Endodermal cell (in vitro differentiated cells): Measurements from ENCODE around the gene TCF4. TPM values are rescaled to one million over a fixed set of nuclear protein-coding genes. Genes with fewer than 3 reads are reported as not detected.

ENCODE experiments used
- DNase-seq: peaks from one replicate; pipeline ENCODE4 v3.0.0-alpha.2; 2017
- H3K27ac ChIP-seq: 2 replicates; pipeline ENCODE4 v1.5.1; 2013; ENCODE audit warnings: mild to moderate bottlenecking, low read depth, low read length, moderate library complexity
- H3K27me3 ChIP-seq: 2 replicates; pipeline ENCODE4 v1.6.1; 2013; ENCODE audit warnings: mild to moderate bottlenecking, low read length, moderate library complexity; ENCODE audit not compliant: insufficient read depth, control insufficient read depth, poor library complexity, severe bottlenecking
- H3K36me3 ChIP-seq: 2 replicates; pipeline ENCODE4 v1.7.0; 2013; ENCODE audit warnings: mild to moderate bottlenecking, low read length, moderate library complexity; ENCODE audit not compliant: control insufficient read depth, insufficient read depth
- H3K4me1 ChIP-seq: one replicate; pipeline ENCODE4 v1.7.0; 2013; ENCODE audit warnings: low read length; ENCODE audit not compliant: control insufficient read depth, insufficient read depth
- H3K4me3 ChIP-seq: 2 replicates; pipeline ENCODE4 v1.5.1; 2013; ENCODE audit warnings: mild to moderate bottlenecking, low read length, moderate library complexity
- H3K9ac ChIP-seq: 2 replicates; pipeline ENCODE4 v1.6.1; 2013; ENCODE audit warnings: mild to moderate bottlenecking, low read length, moderate library complexity; ENCODE audit not compliant: poor library complexity, severe bottlenecking; ENCODE audit errors: extremely low read depth
- H3K9me3 ChIP-seq: 2 replicates; pipeline ENCODE4 v1.6.1; 2013; ENCODE audit warnings: mild to moderate bottlenecking, low read length, moderate library complexity; ENCODE audit not compliant: control insufficient read depth
- H3K27ac Mint-ChIP-seq: 2 replicates; pipeline ENCODE4 v1.8.0; 2020; ENCODE audit warnings: mixed read lengths
- H3K27me3 Mint-ChIP-seq: 2 replicates; pipeline ENCODE4 v1.8.0; 2021; ENCODE audit warnings: mild to moderate bottlenecking, mixed read lengths; ENCODE audit not compliant: insufficient read depth
- H3K36me3 Mint-ChIP-seq: 2 replicates; pipeline ENCODE4 v1.8.0; 2020; ENCODE audit warnings: low read depth, mixed read lengths
- H3K4me1 Mint-ChIP-seq: 2 replicates; pipeline ENCODE4 v1.8.0; 2020; ENCODE audit warnings: mixed read lengths
- H3K4me3 Mint-ChIP-seq: 2 replicates; pipeline ENCODE4 v1.8.0; 2020; ENCODE audit warnings: mild to moderate bottlenecking, moderate library complexity, mixed read lengths
- H3K9me3 Mint-ChIP-seq: 2 replicates; pipeline ENCODE4 v1.8.0; 2020; ENCODE audit warnings: mild to moderate bottlenecking, mixed read lengths
- WGBS, 2 experiments: methylation state at CpG; one replicate each; pipeline versions ENCODE4 v1.1.5 to v1.1.7; 2013; ENCODE audit warnings: missing lambda C conversion rate in 2 of 2, mixed read lengths in 1 of 2; ENCODE audit not compliant: insufficient coverage in 1 of 2, insufficient read length in 1 of 2; 5-methylcytosine and 5-hydroxymethylcytosine counted together
- total RNA-seq, 2 donors: library from RNA; stranded (reverse); fragmentation: NEBNext Ultra II Directional in 1 of 2; extraction: Animal tissue kit (Norgen Biotek cat#: 25700) in 1 of 2; gene quantifications; 2 replicates in 1 of 2; 3 replicates in 1 of 2; pipeline ENCODE4 v1.2.1, GENCODE V29; 2021
- TF ChIP-seq, protein P1 (sequence below): fragments of 200-600 bp; sonication (generic); conservative IDR thresholded peaks from 2 replicates; pipeline ENCODE4 v1.5.0; 2021; ENCODE audit warnings: antibody characterized with exemption, mild to moderate bottlenecking

TCF4 gene
- total RNA-seq, 2 donors from 2014 or later: 40.4 to 58.5 TPM

DNA sequence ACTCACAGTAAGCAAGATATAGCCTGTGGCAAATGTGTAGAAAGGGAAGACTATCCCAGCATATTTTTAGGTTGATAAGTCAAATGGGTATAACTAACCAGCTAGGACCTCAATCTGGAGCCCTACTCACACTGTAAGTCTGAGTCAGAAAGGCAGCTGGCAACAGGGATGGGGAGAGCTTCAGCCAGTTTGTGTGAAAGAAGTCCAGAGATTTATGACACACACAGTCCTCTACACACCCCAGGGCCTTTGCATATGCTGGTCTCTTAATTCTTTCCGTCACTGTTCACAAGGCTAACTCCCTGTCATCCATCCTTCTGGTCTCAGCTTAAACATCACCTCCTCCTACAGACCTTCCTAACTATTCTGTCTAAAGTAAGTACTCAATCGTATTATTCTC is 5.9 kb upstream of the TCF4 start:
- H3K27ac ChIP-seq: no peak overlapping the region
- H3K36me3 ChIP-seq: no peaks in the 10 kb centered on the region
- peaks cover 4% of the 10 kb centered on the region for H3K4me1 ChIP-seq
- H3K9me3 ChIP-seq: no peaks in the 10 kb centered on the region
- 91% methylated on average over 2 of the region's 2 CpGs for WGBS, 2 experiments
- no peak overlapping the region for H3K4me3 ChIP-seq
- H3K27me3 ChIP-seq: peaks cover 7% of the 10 kb centered on the region
- no peak for DNase-seq
- Mint-ChIP-seq H3K27me3 (peaks cover 17% of the 10 kb centered on the region), H3K4me3 (no peak overlapping the region), H3K27ac (no peak overlapping the region), H3K9me3 (no peaks in the 10 kb centered on the region), H3K36me3 (no peaks in the 10 kb centered on the region), H3K4me1 (peaks cover 3% of the 10 kb centered on the region)
- TF ChIP-seq, protein P1, sequence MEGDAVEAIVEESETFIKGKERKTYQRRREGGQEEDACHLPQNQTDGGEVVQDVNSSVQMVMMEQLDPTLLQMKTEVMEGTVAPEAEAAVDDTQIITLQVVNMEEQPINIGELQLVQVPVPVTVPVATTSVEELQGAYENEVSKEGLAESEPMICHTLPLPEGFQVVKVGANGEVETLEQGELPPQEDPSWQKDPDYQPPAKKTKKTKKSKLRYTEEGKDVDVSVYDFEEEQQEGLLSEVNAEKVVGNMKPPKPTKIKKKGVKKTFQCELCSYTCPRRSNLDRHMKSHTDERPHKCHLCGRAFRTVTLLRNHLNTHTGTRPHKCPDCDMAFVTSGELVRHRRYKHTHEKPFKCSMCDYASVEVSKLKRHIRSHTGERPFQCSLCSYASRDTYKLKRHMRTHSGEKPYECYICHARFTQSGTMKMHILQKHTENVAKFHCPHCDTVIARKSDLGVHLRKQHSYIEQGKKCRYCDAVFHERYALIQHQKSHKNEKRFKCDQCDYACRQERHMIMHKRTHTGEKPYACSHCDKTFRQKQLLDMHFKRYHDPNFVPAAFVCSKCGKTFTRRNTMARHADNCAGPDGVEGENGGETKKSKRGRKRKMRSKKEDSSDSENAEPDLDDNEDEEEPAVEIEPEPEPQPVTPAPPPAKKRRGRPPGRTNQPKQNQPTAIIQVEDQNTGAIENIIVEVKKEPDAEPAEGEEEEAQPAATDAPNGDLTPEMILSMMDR: no peak
- H3K9ac ChIP-seq: no peak overlapping the region

DNA sequence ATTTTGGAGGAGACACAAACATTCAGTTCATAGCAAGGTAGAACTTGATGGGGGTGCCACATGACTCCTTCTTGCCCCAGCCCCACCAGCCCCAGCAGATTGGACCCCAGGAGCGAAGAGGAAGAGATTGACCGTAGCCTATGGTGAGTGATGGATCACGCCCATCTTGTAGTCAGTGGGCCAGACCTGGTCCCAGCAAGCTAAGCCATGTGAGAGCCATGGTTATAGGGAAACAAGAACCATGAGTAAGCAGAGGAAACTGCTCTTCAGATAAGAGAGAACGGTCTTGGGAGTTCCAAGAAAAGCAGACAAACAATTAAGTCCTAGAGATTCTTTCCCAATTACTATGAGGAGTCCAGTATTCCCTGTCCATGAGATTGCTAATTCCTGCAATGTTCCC is 4.6 kb upstream of the TCF4 start:
- Histone ChIP-seq H3K27ac (no peak overlapping the region), H3K27me3 (peaks cover 7% of the 10 kb centered on the region), H3K36me3 (no peaks in the 10 kb centered on the region), H3K4me3 (no peak overlapping the region), H3K9ac (no peak overlapping the region), H3K9me3 (no peaks in the 10 kb centered on the region), H3K4me1 (peaks cover 4% of the 10 kb centered on the region)
- Mint-ChIP-seq H3K4me3 (no peak overlapping the region), H3K9me3 (no peaks in the 10 kb centered on the region), H3K36me3 (no peaks in the 10 kb centered on the region), H3K4me1 (peaks cover 3% of the 10 kb centered on the region), H3K27ac (no peak overlapping the region), H3K27me3 (peaks cover 15% of the 10 kb centered on the region)
- no peak for DNase-seq
- WGBS, 2 experiments: 92 to 95% methylated on average over 4 of the region's 4 CpGs
- TF ChIP-seq, protein P1: no peak

DNA sequence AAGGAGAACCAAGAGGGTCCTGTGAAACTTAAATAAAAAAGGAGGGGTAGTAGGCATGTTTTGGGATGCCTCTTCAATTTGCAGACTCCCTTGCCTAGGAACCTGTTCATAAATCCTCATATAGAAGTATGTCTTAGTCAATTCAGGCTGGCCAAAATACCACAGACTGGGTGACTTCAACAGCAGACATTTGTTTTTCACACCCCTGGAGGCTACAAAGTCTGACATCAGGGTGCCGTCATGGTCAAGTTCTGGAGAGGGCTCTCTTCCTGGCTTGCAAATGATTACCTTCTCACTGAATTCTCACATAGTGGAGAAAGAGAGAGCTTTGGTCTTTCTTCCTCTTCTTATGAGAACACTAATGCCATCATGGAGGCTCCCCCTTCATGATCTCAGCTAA is 4.1 kb upstream of the TCF4 start:
- TF ChIP-seq, protein P1: no peak
- no peaks in the 10 kb centered on the region for H3K36me3 ChIP-seq
- Mint-ChIP-seq H3K27me3 (peaks cover 15% of the 10 kb centered on the region), H3K4me1 (peaks cover 3% of the 10 kb centered on the region), H3K4me3 (no peak overlapping the region), H3K9me3 (no peaks in the 10 kb centered on the region), H3K36me3 (no peaks in the 10 kb centered on the region), H3K27ac (no peak overlapping the region)
- H3K27me3 ChIP-seq: peaks cover 7% of the 10 kb centered on the region
- H3K9ac ChIP-seq: no peak overlapping the region
- H3K27ac ChIP-seq: no peak overlapping the region
- DNase-seq: no peak
- no peaks in the 10 kb centered on the region for H3K9me3 ChIP-seq
- 100% methylated on average over 1 of the region's 1 CpG for WGBS, 2 experiments
- no peak overlapping the region for H3K4me3 ChIP-seq
- peaks cover 4% of the 10 kb centered on the region for H3K4me1 ChIP-seq
